Testis (tissue), 3 donors: ENCODE data around the gene HOXB3. TPM values are rescaled to one million over a fixed set of nuclear protein-coding genes. Genes with fewer than 3 reads are reported as not detected.

Experiments used
- DNase-seq: peaks from one replicate; pipeline ENCODE4 v3.0.0-alpha.2; 2019
- H3K27ac ChIP-seq, 2 donors: fragments of 200-600 bp; sonication (generic); one replicate each; pipeline ENCODE4 v1.5.1; 2019
- H3K27me3 ChIP-seq: fragments of 200-600 bp; sonication (generic); one replicate; pipeline ENCODE4 v1.5.1; 2019
- H3K36me3 ChIP-seq: fragments of 200-600 bp; sonication (generic); one replicate; pipeline ENCODE4 v1.5.1; 2017; ENCODE audit warnings: low read depth; ENCODE audit errors: missing control alignments
- H3K4me1 ChIP-seq: fragments of 200-600 bp; sonication (generic); one replicate; pipeline ENCODE4 v1.5.1; 2019
- H3K4me3 ChIP-seq, 2 donors: fragments of 200-600 bp; sonication (generic); one replicate each; pipeline ENCODE4 v1.5.1; 2017 to 2019
- H3K9me3 ChIP-seq: fragments of 200-600 bp; sonication (generic); one replicate; pipeline ENCODE4 v1.5.1; 2017
- CTCF ChIP-seq, 3 experiments: fragments of 450-650 bp in 2 of 3; fragments of 200-600 bp in 1 of 3; sonication (generic) in 1 of 3; IDR thresholded peaks; one replicate each; pipeline ENCODE4 v1.5.1; 2016 to 2019; ENCODE audit warnings: antibody characterized with exemption in 3 of 3, mild to moderate bottlenecking in 2 of 3, moderate library complexity in 1 of 3
- POLR2A ChIP-seq: fragments of 450-650 bp; IDR thresholded peaks from one replicate; pipeline ENCODE4 v1.6.1; 2017; ENCODE audit warnings: antibody characterized with exemption, mild to moderate bottlenecking, moderate library complexity
- WGBS, 2 donors: methylation state at CpG; one replicate each; pipeline ENCODE4 v1.1.5; 2018; 5-methylcytosine and 5-hydroxymethylcytosine counted together
- intact Hi-C: fragments of 100-400 bp; cut with DNase I; formaldehyde crosslinking; loops from one replicate; pipeline ENCODE4 v1.15.1; 2023; ENCODE audit warnings: low total_unique reads
- polyA plus RNA-seq: library from polyadenylated mRNA; stranded (reverse); fragments of 350-450 nt; fragmentation: Illumina TruSeq; extraction: RNeasy Lipid Tissue Mini Kit (QIAGEN cat#74804); gene quantifications from one replicate; pipeline ENCODE4 v1.2.3, GENCODE V29; 2014; ENCODE audit warnings: low read depth, low replicate concordance; ENCODE audit not compliant: insufficient read depth
- total RNA-seq, 2 donors: library from RNA; depleted of rRNA; stranded (reverse); fragments of >200 nt; gene quantifications; one replicate each; pipeline ENCODE4 v1.2.3, GENCODE V29; 2016

The HOXB3 gene
- total and polyA plus RNA-seq, 3 donors from 2014 or later, result 9.2 to 11.4 (median 10.6) TPM

GRCh38 chr17:48617471-48618255 lies 27.6 kb upstream of the HOXB3 start:
- Histone ChIP-seq H3K4me1 (peaks cover 1% of the 10 kb centered on the region), H3K4me3 (no peak overlapping the region)

GRCh38 chr17:48616717-48617470 lies 26.9 kb upstream of the HOXB3 start:
- H3K4me3 ChIP-seq, result no peak overlapping the region
- H3K4me1 ChIP-seq, result peaks cover 4% of the 10 kb centered on the region
- no peaks in the 10 kb centered on the region for H3K36me3 ChIP-seq
- H3K27ac ChIP-seq, result no peak overlapping the region
- peaks cover 9% of the 10 kb centered on the region for H3K27me3 ChIP-seq
- H3K9me3 ChIP-seq, result no peaks in the 10 kb centered on the region
- intact Hi-C loops, result no loop called here
- no peak for DNase-seq
- no peak for TF ChIP-seq POLR2A
- TF ChIP-seq CTCF (IDR thresholded peaks at IDR 0.05), result no peak
- WGBS, 2 donors, result 17% methylated on average over 15 of the region's 15 CpGs

More at GRCh38 chr17:48617471-48618255, 27.6 kb upstream of the HOXB3 start:
- intact Hi-C loops, result no loop called here
- no peak overlapping the region for H3K27ac ChIP-seq
- TF ChIP-seq POLR2A, result no peak
- TF ChIP-seq CTCF (IDR thresholded peaks at IDR 0.05), result no peak
- 7 to 8% methylated on average over 19 to 39 of the region's 43 CpGs for WGBS, 2 donors
- no peak for DNase-seq
- peaks cover 9% of the 10 kb centered on the region for H3K27me3 ChIP-seq
- H3K36me3 ChIP-seq, result no peaks in the 10 kb centered on the region
- H3K9me3 ChIP-seq, result no peaks in the 10 kb centered on the region

GRCh38 chr17:48615963-48616716 lies 26.1 kb upstream of the HOXB3 start:
- intact Hi-C loops, result no loop called here
- 16 to 24% methylated on average over 14 to 17 of the region's 17 CpGs for WGBS, 2 donors

More at GRCh38 chr17:48615963-48616716, 26.1 kb upstream of the HOXB3 start:
- Histone ChIP-seq H3K9me3 (no peaks in the 10 kb centered on the region), H3K4me1 (peaks cover 4% of the 10 kb centered on the region), H3K27ac (no peak overlapping the region), H3K4me3 (no peak overlapping the region), H3K27me3 (peaks cover 9% of the 10 kb centered on the region), H3K36me3 (no peaks in the 10 kb centered on the region)
- no peak for DNase-seq
- TF ChIP-seq POLR2A, result no peak
- TF ChIP-seq CTCF (IDR thresholded peaks at IDR 0.05), result no peak
